Measurements from ENCODE around the gene AP3D1. TPM values are rescaled to one million over a fixed set of nuclear protein-coding genes. Genes with fewer than 3 reads are reported as not detected.

AP3D1 gene
- total and polyA plus RNA-seq, 2 donors, result 32.5 to 80.1 TPM

GRCh38 chr19:2176337-2176994, 25.1 kb upstream of the AP3D1 start:
- 93% methylated on average over 22 of the region's 22 CpGs for WGBS

DNA sequence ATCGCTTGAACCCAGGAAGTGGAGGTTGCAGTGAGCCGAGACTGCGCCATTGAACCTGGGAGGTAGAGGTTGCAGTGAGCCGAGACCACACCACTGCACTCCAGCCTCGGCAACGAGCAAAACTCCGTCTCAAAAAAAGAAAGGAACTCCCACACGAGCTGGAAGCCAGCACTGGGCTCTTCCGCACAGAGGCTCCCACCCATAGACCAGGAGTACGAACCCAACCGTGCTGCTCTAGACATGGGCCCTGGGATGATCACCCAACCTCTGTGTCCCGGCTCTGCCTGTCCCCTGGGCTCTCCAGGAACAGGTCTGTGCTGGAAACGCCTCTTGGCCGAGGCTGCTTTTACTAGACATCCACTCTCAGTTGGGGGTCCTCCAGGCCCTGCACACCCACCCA, 24.4 kb upstream of the AP3D1 start:
- H3K4me1 ChIP-seq (ENCODE audit: control insufficient read depth in 2 of 2, insufficient read depth in 2 of 2, low read length in 2 of 2), result peaks cover 0 to 16% of the 10 kb centered on the region in 2 donors
- no peak overlapping the region for H3K27ac ChIP-seq (ENCODE audit: low read depth in 1 of 2, low read length in 1 of 2)

More at GRCh38 chr19:2176337-2176994, 25.1 kb upstream of the AP3D1 start:
- no peak for DNase-seq (ENCODE audit: low read depth in 6 of 9, low spot score in 9 of 9)
- no peaks in the 10 kb centered on the region for H3K9me3 ChIP-seq (ENCODE audit: control insufficient read depth in 2 of 2, insufficient read depth in 1 of 2, low read length in 1 of 2)
- no peaks in the 10 kb centered on the region for H3K27me3 ChIP-seq (ENCODE audit: control insufficient read depth in 2 of 2, insufficient read depth in 1 of 2, low read length in 1 of 2)
- peaks cover 18 to 25% of the 10 kb centered on the region in 2 donors for H3K36me3 ChIP-seq (ENCODE audit: control insufficient read depth in 2 of 2, insufficient read depth in 2 of 2, low read length in 1 of 2)
- H3K4me1 ChIP-seq (ENCODE audit: control insufficient read depth in 2 of 2, insufficient read depth in 2 of 2, low read length in 2 of 2), result peaks cover 0 to 9% of the 10 kb centered on the region in 2 donors
- no peak overlapping the region for H3K27ac ChIP-seq (ENCODE audit: low read depth in 1 of 2, low read length in 1 of 2)
- no peak overlapping the region for H3K4me3 ChIP-seq (ENCODE audit: low read length in 2 of 2)

DNA sequence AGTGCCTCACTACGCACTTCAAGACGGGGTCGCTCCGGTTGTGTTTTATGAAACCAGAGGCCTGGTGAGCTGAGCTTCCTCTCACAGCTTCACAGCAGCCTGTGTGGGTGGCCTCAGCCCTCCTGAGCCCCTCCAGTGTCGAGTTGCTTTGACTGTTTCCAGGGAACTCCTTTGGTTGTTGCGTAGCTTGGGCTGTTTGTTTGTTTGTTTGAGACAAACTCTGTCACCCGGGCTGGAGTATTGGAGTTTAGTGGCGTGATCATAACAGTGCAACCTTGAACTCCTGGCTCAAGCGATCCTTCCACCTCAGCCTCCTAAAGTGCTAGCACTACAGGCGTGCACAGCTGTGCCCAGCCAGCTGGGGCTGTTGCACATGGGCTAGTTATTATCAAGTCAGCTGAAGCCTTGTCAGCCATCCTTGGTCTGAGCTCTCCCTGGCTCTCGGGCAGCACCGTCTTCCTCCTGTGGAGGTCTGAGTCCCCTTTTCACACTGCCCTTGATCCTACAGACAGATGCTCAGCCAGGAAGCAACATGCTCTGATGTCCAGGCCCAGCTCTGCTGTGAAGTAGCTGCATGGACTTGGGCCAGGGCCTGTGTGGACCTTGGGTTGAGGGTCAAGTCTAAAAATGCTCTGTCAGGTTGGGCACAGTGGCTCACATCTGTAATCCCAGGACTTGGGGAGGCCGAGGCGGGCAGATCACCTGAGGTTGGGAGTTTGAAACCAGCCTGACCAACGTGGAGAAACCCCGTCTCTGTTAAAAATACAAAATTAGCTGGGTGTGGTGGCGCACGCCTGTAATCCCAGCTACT, 22.6 kb upstream of the AP3D1 start:
- Histone ChIP-seq H3K4me1 (ENCODE audit: control insufficient read depth in 2 of 2, insufficient read depth in 2 of 2, low read length in 2 of 2) (peaks cover 0 to 28% of the 10 kb centered on the region in 2 donors), H3K9me3 (ENCODE audit: control insufficient read depth in 2 of 2, insufficient read depth in 1 of 2, low read length in 1 of 2) (peaks cover 0 to 5% of the 10 kb centered on the region in 2 donors), H3K27ac (ENCODE audit: low read depth in 1 of 2, low read length in 1 of 2) (no peak overlapping the region), H3K4me3 (ENCODE audit: low read length in 2 of 2) (no peak overlapping the region), H3K27me3 (ENCODE audit: control insufficient read depth in 2 of 2, insufficient read depth in 1 of 2, low read length in 1 of 2) (no peaks in the 10 kb centered on the region), H3K36me3 (ENCODE audit: control insufficient read depth in 2 of 2, insufficient read depth in 2 of 2, low read length in 1 of 2) (peaks cover 6 to 13% of the 10 kb centered on the region in 2 donors)
- 96% methylated on average over 18 of the region's 18 CpGs for WGBS
- no peak for DNase-seq (ENCODE audit: low read depth in 6 of 9, low spot score in 9 of 9)

More for the DNA sequence above, 24.4 kb upstream of the AP3D1 start:
- Histone ChIP-seq H3K36me3 (ENCODE audit: control insufficient read depth in 2 of 2, insufficient read depth in 2 of 2, low read length in 1 of 2) (peaks cover 15 to 18% of the 10 kb centered on the region in 2 donors), H3K4me3 (ENCODE audit: low read length in 2 of 2) (no peak overlapping the region), H3K9me3 (ENCODE audit: control insufficient read depth in 2 of 2, insufficient read depth in 1 of 2, low read length in 1 of 2) (no peaks in the 10 kb centered on the region), H3K27me3 (ENCODE audit: control insufficient read depth in 2 of 2, insufficient read depth in 1 of 2, low read length in 1 of 2) (no peaks in the 10 kb centered on the region)
- WGBS, result 93% methylated on average over 14 of the region's 14 CpGs
- DNase-seq (ENCODE audit: low read depth in 6 of 9, low spot score in 9 of 9), result no peak

GRCh38 chr19:2173388-2173766, 22.0 kb upstream of the AP3D1 start:
- DNase-seq (ENCODE audit: low read depth in 6 of 9, low spot score in 9 of 9), result no peak
- Histone ChIP-seq H3K4me1 (ENCODE audit: control insufficient read depth in 2 of 2, insufficient read depth in 2 of 2, low read length in 2 of 2) (peaks cover 0 to 34% of the 10 kb centered on the region in 2 donors), H3K27ac (ENCODE audit: low read depth in 1 of 2, low read length in 1 of 2) (no peak overlapping the region), H3K9me3 (ENCODE audit: control insufficient read depth in 2 of 2, insufficient read depth in 1 of 2, low read length in 1 of 2) (peaks cover 0 to 5% of the 10 kb centered on the region in 2 donors), H3K27me3 (ENCODE audit: control insufficient read depth in 2 of 2, insufficient read depth in 1 of 2, low read length in 1 of 2) (no peaks in the 10 kb centered on the region), H3K36me3 (ENCODE audit: control insufficient read depth in 2 of 2, insufficient read depth in 2 of 2, low read length in 1 of 2) (peaks cover 6 to 13% of the 10 kb centered on the region in 2 donors), H3K4me3 (ENCODE audit: low read length in 2 of 2) (no peak overlapping the region)
- 96% methylated on average over 21 of the region's 21 CpGs for WGBS

GRCh38 chr19:2171349-2172145, 20.2 kb upstream of the AP3D1 start:
- Histone ChIP-seq H3K36me3 (ENCODE audit: control insufficient read depth in 2 of 2, insufficient read depth in 2 of 2, low read length in 1 of 2) (peaks cover 7 to 13% of the 10 kb centered on the region in 2 donors), H3K27me3 (ENCODE audit: control insufficient read depth in 2 of 2, insufficient read depth in 1 of 2, low read length in 1 of 2) (no peaks in the 10 kb centered on the region), H3K4me3 (ENCODE audit: low read length in 2 of 2) (no peak overlapping the region), H3K4me1 (ENCODE audit: control insufficient read depth in 2 of 2, insufficient read depth in 2 of 2, low read length in 2 of 2) (peaks cover 0 to 43% of the 10 kb centered on the region in 2 donors), H3K9me3 (ENCODE audit: control insufficient read depth in 2 of 2, insufficient read depth in 1 of 2, low read length in 1 of 2) (peaks cover 0 to 5% of the 10 kb centered on the region in 2 donors), H3K27ac (ENCODE audit: low read depth in 1 of 2, low read length in 1 of 2) (no peak overlapping the region)
- DNase-seq (ENCODE audit: low read depth in 6 of 9, low spot score in 9 of 9), result peak in 2 of 9 donors; percentile 43 to 55
- WGBS, result 84% methylated on average over 27 of the region's 27 CpGs

GRCh38 chr19:2170987-2171348, 19.6 kb upstream of the AP3D1 start:
- Histone ChIP-seq H3K27me3 (ENCODE audit: control insufficient read depth in 2 of 2, insufficient read depth in 1 of 2, low read length in 1 of 2) (no peaks in the 10 kb centered on the region), H3K4me1 (ENCODE audit: control insufficient read depth in 2 of 2, insufficient read depth in 2 of 2, low read length in 2 of 2) (peaks cover 0 to 42% of the 10 kb centered on the region in 2 donors), H3K9me3 (ENCODE audit: control insufficient read depth in 2 of 2, insufficient read depth in 1 of 2, low read length in 1 of 2) (peaks cover 0 to 5% of the 10 kb centered on the region in 2 donors), H3K36me3 (ENCODE audit: control insufficient read depth in 2 of 2, insufficient read depth in 2 of 2, low read length in 1 of 2) (peaks cover 7 to 8% of the 10 kb centered on the region in 2 donors), H3K4me3 (ENCODE audit: low read length in 2 of 2) (no peak overlapping the region), H3K27ac (ENCODE audit: low read depth in 1 of 2, low read length in 1 of 2) (no peak overlapping the region)
- no peak for DNase-seq (ENCODE audit: low read depth in 6 of 9, low spot score in 9 of 9)
- 91% methylated on average over 5 of the region's 5 CpGs for WGBS

- peaks cover 4 to 49% of the 10 kb centered on the region in 2 donors for H3K4me1 ChIP-seq (ENCODE audit: control insufficient read depth in 2 of 2, insufficient read depth in 2 of 2, low read length in 2 of 2)
- 96% methylated on average over 12 of the region's 12 CpGs for WGBS
- no peaks in the 10 kb centered on the region for H3K27me3 ChIP-seq (ENCODE audit: control insufficient read depth in 2 of 2, insufficient read depth in 1 of 2, low read length in 1 of 2)
- DNase-seq (ENCODE audit: low read depth in 6 of 9, low spot score in 9 of 9), result no peak
- H3K36me3 ChIP-seq (ENCODE audit: control insufficient read depth in 2 of 2, insufficient read depth in 2 of 2, low read length in 1 of 2), result peaks cover 6 to 7% of the 10 kb centered on the region in 2 donors
- no peak overlapping the region for H3K27ac ChIP-seq (ENCODE audit: low read depth in 1 of 2, low read length in 1 of 2)
- peaks cover 0 to 5% of the 10 kb centered on the region in 2 donors for H3K9me3 ChIP-seq (ENCODE audit: control insufficient read depth in 2 of 2, insufficient read depth in 1 of 2, low read length in 1 of 2)
- H3K4me3 ChIP-seq (ENCODE audit: low read length in 2 of 2), result no peak overlapping the region
These were observed 18.9 kb upstream of the AP3D1 start for GRCh38 chr19:2170219-2170618.

DNA sequence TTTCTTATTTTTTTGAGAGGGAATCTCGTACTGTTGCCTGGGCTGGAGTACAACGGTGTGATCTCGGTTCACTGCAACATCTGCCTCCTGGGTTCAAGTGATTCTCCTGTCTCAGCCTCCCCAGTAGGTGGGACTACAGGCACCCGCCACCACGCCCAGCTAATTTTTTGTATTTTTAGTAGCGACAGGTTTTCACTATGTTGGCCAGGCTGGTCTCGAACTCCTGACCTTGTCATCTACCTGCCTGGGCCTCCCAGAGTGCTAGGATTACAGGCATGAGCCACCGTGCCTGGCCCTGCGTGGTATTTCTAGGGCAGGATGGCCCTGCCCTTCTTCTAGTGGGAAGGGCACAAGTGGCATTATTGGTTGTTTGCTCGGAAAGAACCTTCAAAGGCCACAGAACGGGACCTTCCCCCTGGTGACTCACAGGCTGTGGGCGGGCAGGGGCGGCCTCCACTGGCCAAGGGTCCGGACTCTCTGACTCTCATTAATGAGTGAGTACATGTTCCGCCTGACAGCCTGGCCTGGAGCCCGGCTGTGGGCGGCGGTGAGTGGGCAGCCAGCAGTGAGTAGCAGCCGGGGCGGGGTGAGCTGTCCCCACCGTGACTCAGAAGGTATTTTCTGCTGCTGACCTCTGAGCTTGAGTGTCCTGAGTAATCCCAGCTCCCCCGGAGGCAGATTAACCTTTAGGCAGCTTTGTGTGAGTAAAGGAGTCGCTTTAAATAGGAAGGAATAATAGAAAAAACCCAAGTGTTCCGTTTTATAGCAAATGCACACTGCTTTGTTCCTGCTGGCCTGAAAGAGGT, 17.5 kb upstream of the AP3D1 start:
- H3K9me3 ChIP-seq (ENCODE audit: control insufficient read depth in 2 of 2, insufficient read depth in 1 of 2, low read length in 1 of 2), result peaks cover 0 to 5% of the 10 kb centered on the region in 2 donors
- DNase-seq (ENCODE audit: low read depth in 6 of 9, low spot score in 9 of 9), result peak in 1 of 9 donors; percentile 39
- WGBS, result 83% methylated on average over 24 of the region's 24 CpGs
- H3K4me3 ChIP-seq (ENCODE audit: low read length in 2 of 2), result no peak overlapping the region
- peaks cover 6 to 7% of the 10 kb centered on the region in 2 donors for H3K36me3 ChIP-seq (ENCODE audit: control insufficient read depth in 2 of 2, insufficient read depth in 2 of 2, low read length in 1 of 2)
- H3K27me3 ChIP-seq (ENCODE audit: control insufficient read depth in 2 of 2, insufficient read depth in 1 of 2, low read length in 1 of 2), result no peaks in the 10 kb centered on the region
- peaks cover 10 to 56% of the 10 kb centered on the region in 2 donors for H3K4me1 ChIP-seq (ENCODE audit: control insufficient read depth in 2 of 2, insufficient read depth in 2 of 2, low read length in 2 of 2)
- peak overlapping the region; percentile 36 to 70 for H3K27ac ChIP-seq (ENCODE audit: low read depth in 1 of 2, low read length in 1 of 2)
